Caco-2 (cell line): ENCODE results near the gene PMF1. TPM values are rescaled to one million over a fixed set of nuclear protein-coding genes. Genes with fewer than 3 reads are reported as not detected.
"Not testable (repeated sequence)": the region's sequence is repeated elsewhere in the genome, so short reads cannot be mapped to it uniquely, and the experiment has no call there.

Experiments used
- BruUV-seq: library from RNA; stranded (reverse); fragments of 400-500 nt; replicated peaks from 2 replicates; lab custom pipeline; 2021; lab: Mats Ljungman, UMichigan
- CTCF ChIA-PET: fragments of 300-600 bp; sonication (Branson Sonifier 250); formaldehyde crosslinking; loops from one replicate; lab custom pipeline; 2022; ENCODE audit warnings: antibody characterized with exemption; lab: Charles Lee
- POLR2A ChIA-PET: fragments of 300-600 bp; sonication (Branson Sonifier 250); formaldehyde crosslinking; loops from one replicate; lab custom pipeline; 2022; ENCODE audit warnings: antibody characterized with exemption; lab: Charles Lee
- DNase-seq, 2 experiments: peaks; one replicate each; pipeline versions ENCODE4 v3.0.0 to v3.0.0-alpha.2; 2020 to 2022
- H3K27me3 ChIP-seq: replicated peaks from 2 replicates; pipeline ENCODE4 v1.6.0; 2011; ENCODE audit warnings: low read length; ENCODE audit not compliant: control insufficient read depth, insufficient read depth
- H3K36me3 ChIP-seq: 2 replicates; pipeline ENCODE4 v1.5.1; 2011; ENCODE audit warnings: low read length; ENCODE audit not compliant: control insufficient read depth, insufficient read depth
- H3K4me1 ChIP-seq: fragments of 250-450 bp; sonication (Bioruptor Pico); 2 replicates; pipeline ENCODE4 v1.5.1; 2020; ENCODE audit warnings: mild to moderate bottlenecking
- H3K4me3 ChIP-seq: 2 replicates; pipeline ENCODE4 v1.5.1; 2011; ENCODE audit warnings: low read depth, mild to moderate bottlenecking, control low read depth, low read length
- H3K9me3 ChIP-seq: fragments of 250-450 bp; sonication (Bioruptor Pico); 2 replicates; pipeline ENCODE4 v1.5.1; 2020; ENCODE audit warnings: mild to moderate bottlenecking, moderate library complexity
- H3K27ac Mint-ChIP-seq: one replicate; pipeline ENCODE4 v1.8.0; 2022; ENCODE audit warnings: mixed read lengths; ENCODE audit not compliant: unreplicated experiment
- H3K27me3 Mint-ChIP-seq: one replicate; pipeline ENCODE4 v1.8.0; 2022; ENCODE audit warnings: mixed read lengths; ENCODE audit not compliant: insufficient read depth, unreplicated experiment
- H3K36me3 Mint-ChIP-seq: one replicate; pipeline ENCODE4 v1.8.0; 2022; ENCODE audit warnings: mild to moderate bottlenecking, mixed read lengths; ENCODE audit not compliant: insufficient read depth, unreplicated experiment
- H3K4me1 Mint-ChIP-seq: one replicate; pipeline ENCODE4 v1.8.0; 2022; ENCODE audit warnings: low read depth, mixed read lengths; ENCODE audit not compliant: unreplicated experiment
- H3K4me3 Mint-ChIP-seq: one replicate; pipeline ENCODE4 v1.8.0; 2022; ENCODE audit warnings: mild to moderate bottlenecking, moderate library complexity, mixed read lengths; ENCODE audit not compliant: unreplicated experiment
- H3K9me3 Mint-ChIP-seq: one replicate; pipeline ENCODE4 v1.8.0; 2022; ENCODE audit warnings: mixed read lengths; ENCODE audit not compliant: unreplicated experiment
- intact Hi-C: fragments of 100-400 bp; cut with micrococcal nuclease; formaldehyde crosslinking; loops from one replicate; pipeline ENCODE4 v1.10.0; 2022; ENCODE audit not compliant: unreplicated experiment
- total RNA-seq: library from RNA; stranded (reverse); gene quantifications from 2 replicates; pipeline ENCODE4 v1.2.3, GENCODE V29; 2022
- TF ChIP-seq, protein P1 (sequence below), 2 experiments: fragments of 200-600 bp in 1 of 2; IDR thresholded peaks; 1 replicate in 1 of 2; 2 replicates in 1 of 2; pipeline versions ENCODE4 v1.5.1 to v1.8.0; 2011 to 2022; ENCODE audit warnings: antibody characterized with exemption in 1 of 2, control low read depth in 1 of 2, inconsistent platforms in 1 of 2, low read depth in 1 of 2, low read length in 1 of 2, mild to moderate bottlenecking in 1 of 2, moderate library complexity in 1 of 2; ENCODE audit not compliant: insufficient read depth in 1 of 2, severe bottlenecking in 1 of 2, unreplicated experiment in 1 of 2

Gene PMF1
- total RNA-seq, 1 experiment from 2014 or later, result 90.2 TPM

DNA sequence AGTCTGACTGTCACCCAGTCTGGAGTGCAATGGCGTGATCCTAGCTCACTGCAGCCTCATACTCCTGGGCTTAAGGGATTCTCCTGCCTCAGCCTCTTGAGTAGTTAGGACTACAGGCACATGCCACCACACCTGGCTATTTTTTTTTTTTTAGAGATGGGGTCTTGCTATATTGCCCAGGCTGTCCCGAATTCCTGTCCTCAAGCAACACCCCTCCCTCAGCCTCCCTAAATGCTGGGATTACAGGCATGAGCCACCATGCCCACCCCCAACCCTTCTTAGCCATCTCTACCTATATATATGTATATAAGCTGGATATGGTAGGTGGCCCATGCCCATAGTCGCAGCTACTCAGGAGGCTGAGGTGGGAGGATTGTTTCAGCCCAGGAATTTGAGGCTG, 32.3 kb upstream of the PMF1 start:
- peaks cover 34% of the 10 kb centered on the region for H3K36me3 Mint-ChIP-seq
- H3K4me3 Mint-ChIP-seq, result no peak overlapping the region
- peak overlapping the region; percentile 87 for H3K27ac Mint-ChIP-seq
- Histone ChIP-seq H3K27me3 (no peaks in the 10 kb centered on the region), H3K4me1 (peaks cover 72% of the 10 kb centered on the region), H3K4me3 (peak overlapping the region; percentile 19; the same call in 1 of the 2 replicates), H3K36me3 (no peaks in the 10 kb centered on the region), H3K9me3 (peaks cover 4% of the 10 kb centered on the region; the same call in 1 of the 2 replicates)
- BruUV-seq, result no TSS peak
- intact Hi-C loops, result loop anchor here (2.0 kb wide), 1 partner anchor 32 kb away; the partner anchor contains the start of gene PMF1
- POLR2A ChIA-PET, result interaction anchor here (0.6 to 0.7 kb wide), 2 partner anchors 70 to 277 kb away, joined by 3 to 4 read pairs; no protein-coding TSS in a partner anchor
- no peaks in the 10 kb centered on the region for H3K27me3 Mint-ChIP-seq
- no peak for DNase-seq
- H3K4me1 Mint-ChIP-seq, result peaks cover 36% of the 10 kb centered on the region
- CTCF ChIA-PET, result interaction anchor here (1.0 kb wide), 1 partner anchor 44 kb away, joined by 6 read pairs; no protein-coding TSS in a partner anchor
- no peaks in the 10 kb centered on the region for H3K9me3 Mint-ChIP-seq
- TF ChIP-seq, protein P1, sequence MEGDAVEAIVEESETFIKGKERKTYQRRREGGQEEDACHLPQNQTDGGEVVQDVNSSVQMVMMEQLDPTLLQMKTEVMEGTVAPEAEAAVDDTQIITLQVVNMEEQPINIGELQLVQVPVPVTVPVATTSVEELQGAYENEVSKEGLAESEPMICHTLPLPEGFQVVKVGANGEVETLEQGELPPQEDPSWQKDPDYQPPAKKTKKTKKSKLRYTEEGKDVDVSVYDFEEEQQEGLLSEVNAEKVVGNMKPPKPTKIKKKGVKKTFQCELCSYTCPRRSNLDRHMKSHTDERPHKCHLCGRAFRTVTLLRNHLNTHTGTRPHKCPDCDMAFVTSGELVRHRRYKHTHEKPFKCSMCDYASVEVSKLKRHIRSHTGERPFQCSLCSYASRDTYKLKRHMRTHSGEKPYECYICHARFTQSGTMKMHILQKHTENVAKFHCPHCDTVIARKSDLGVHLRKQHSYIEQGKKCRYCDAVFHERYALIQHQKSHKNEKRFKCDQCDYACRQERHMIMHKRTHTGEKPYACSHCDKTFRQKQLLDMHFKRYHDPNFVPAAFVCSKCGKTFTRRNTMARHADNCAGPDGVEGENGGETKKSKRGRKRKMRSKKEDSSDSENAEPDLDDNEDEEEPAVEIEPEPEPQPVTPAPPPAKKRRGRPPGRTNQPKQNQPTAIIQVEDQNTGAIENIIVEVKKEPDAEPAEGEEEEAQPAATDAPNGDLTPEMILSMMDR (IDR thresholded peaks at IDR 0.05; ENCODE audit: insufficient read depth in 1 of 2, low read depth in 1 of 2, low read length in 1 of 2, severe bottlenecking in 1 of 2, unreplicated experiment in 1 of 2), result no peak

DNA sequence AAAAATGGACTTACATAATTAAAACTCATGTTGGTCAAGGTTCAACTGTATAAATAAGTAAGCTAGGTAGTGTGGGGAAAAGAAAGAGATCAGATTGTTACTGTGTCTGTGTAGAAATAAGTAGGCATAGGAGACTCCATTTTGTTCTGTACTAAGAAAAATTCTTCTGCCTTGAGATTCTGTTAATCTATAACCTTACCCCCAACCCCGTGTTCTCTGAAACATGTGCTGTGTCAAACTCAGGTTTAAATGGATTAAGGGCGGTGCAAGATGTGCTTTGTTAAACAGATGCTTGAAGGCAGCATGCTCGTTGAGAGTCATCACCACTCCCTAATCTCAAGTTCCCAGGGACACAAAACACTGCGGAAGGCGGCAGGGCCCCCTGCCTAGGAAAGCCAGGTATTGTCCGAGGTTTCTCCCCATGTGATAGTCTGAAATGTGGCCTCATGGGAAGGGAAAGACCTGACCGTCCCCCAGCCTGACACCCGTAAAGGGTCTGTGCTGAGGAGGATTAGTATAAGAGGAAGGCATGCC, 31.3 kb upstream of the PMF1 start:
- Mint-ChIP-seq H3K27ac (peak overlapping the region; percentile 87), H3K4me3 (peak overlapping the region; percentile 58), H3K36me3 (peaks cover 43% of the 10 kb centered on the region), H3K4me1 (peaks cover 36% of the 10 kb centered on the region)
- H3K4me1 ChIP-seq, result peaks cover 82% of the 10 kb centered on the region
- intact Hi-C loops, result loop anchor here (1.0 to 2.0 kb wide), 3 partner anchors 31 to 44 kb away; partner anchors contain the start of gene PMF1
- POLR2A ChIA-PET, result interaction anchor here (0.7 kb wide), 1 partner anchor 747 kb away, joined by 4 read pairs; no protein-coding TSS in a partner anchor
- CTCF ChIA-PET, H3K4me3 ChIP-seq, H3K27me3 Mint-ChIP-seq, H3K36me3 ChIP-seq, H3K9me3 Mint-ChIP-seq, H3K27me3 ChIP-seq: not testable (repeated sequence)
- H3K9me3 ChIP-seq, result peaks cover 13% of the 10 kb centered on the region
- DNase-seq, result peak; percentile 91 to 94
- BruUV-seq, result TSS peak; percentile 48

DNA sequence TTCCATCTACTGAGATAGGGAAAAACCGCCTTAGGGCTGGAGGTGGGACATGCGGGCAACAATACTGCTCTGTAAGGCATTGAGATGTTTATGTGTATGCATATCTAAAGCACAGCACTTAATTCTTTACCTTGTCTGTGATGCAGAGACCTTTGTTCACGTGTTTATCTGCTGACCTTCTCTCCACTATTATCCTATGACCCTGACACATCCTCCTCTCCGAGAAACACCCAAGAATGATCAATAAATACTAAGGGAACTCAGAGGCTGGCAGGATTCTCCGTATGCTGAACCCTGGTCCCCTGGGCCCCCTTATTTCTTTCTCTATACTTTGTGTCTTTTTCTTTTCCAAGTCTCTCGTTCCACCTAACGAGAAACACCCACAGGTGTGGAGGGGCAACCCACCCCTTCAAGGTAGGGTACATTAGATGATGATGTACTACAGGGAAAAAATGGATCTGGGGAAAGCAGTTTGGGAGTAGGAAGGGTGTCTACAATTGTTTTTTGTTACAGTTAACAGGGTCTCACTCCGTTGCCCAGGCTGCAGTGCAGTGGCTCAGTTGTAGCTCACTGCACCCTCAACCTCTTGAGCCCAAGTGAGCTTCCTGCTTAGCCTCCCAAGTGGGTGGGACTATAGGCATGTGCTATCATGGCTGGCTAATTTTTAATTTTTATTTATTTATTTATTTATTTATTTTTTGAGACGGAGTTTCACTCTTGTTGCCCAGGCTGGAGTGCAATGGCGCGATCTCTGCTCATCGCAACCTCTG, 30.6 kb upstream of the PMF1 start:
- peak; percentile 43 to 55 for DNase-seq
- H3K27me3 ChIP-seq, H3K27me3 Mint-ChIP-seq, intact Hi-C loops, H3K9me3 Mint-ChIP-seq, H3K36me3 ChIP-seq: not testable (repeated sequence)
- peak overlapping the region; percentile 58 for H3K4me3 Mint-ChIP-seq
- Histone ChIP-seq H3K4me3 (peak overlapping the region; percentile 17; the same call in 1 of the 2 replicates), H3K4me1 (peaks cover 87% of the 10 kb centered on the region), H3K9me3 (peaks cover 20% of the 10 kb centered on the region)
- ChIA-PET POLR2A (interaction anchor here (0.7 to 1.0 kb wide), 3 partner anchors 10 to 43 kb away, joined by 3 to 4 read pairs (median 4); partner anchors contain the start of gene SLC25A44), CTCF (interaction anchor here (2.5 kb wide), 1 partner anchor 43 kb away, joined by 9 read pairs; no protein-coding TSS in a partner anchor)
- H3K27ac Mint-ChIP-seq, result peak overlapping the region; percentile 87
- TSS peak; percentile 21 for BruUV-seq
- H3K4me1 Mint-ChIP-seq, result peaks cover 34% of the 10 kb centered on the region
- H3K36me3 Mint-ChIP-seq, result peaks cover 48% of the 10 kb centered on the region

DNA sequence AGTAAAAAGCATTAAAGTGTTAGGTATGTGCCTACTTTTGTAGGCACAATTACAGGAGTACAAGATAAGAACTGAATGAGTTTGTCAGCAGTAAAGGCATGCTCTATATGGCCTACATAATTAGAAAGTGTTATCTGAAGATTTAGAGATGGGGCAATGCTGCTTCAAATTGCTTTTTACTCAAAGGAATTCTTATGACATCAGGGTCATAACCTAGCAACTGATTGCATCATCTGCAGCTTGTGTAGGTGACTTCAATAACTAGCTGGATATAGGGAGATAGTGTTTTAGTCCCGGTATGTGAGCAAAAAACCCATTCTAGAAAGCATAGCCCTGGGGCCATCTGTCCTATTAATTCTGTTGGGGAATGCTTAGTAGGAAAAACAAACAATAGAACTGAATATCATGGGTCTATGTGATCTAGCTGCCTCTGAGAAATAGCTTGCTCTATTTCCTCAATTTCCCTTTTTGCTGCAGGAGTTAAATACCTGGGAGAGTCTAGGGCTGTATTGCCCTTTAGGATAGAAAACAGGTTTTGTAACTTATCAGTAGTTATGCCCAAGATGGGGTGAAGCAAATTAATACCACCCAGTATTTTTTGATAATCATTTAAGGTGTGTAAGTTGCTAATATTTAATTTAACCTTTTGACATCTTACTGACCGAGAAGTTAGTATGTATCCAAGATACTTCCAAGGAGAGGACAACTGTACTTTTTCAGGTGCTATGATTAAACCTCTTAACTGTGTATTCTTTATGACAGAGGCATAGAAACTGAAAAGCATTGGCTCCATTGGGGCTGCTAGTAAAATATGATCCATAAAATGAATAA, 26.2 kb upstream of the PMF1 start:
- H3K36me3 Mint-ChIP-seq, result peaks cover 75% of the 10 kb centered on the region
- DNase-seq, result peak; percentile 55 to 62
- peaks cover 25% of the 10 kb centered on the region for H3K4me1 Mint-ChIP-seq
- H3K36me3 ChIP-seq, intact Hi-C loops, H3K4me3 ChIP-seq, H3K27me3 Mint-ChIP-seq, POLR2A ChIA-PET, BruUV-seq, H3K4me3 Mint-ChIP-seq, H3K9me3 Mint-ChIP-seq, H3K27me3 ChIP-seq: not testable (repeated sequence)
- H3K9me3 ChIP-seq, result peaks cover 36% of the 10 kb centered on the region
- CTCF ChIA-PET, result interaction anchor here (2.2 kb wide), 1 partner anchor 38 kb away, joined by 6 read pairs; no protein-coding TSS in a partner anchor
- peaks cover 51% of the 10 kb centered on the region for H3K4me1 ChIP-seq
- peak overlapping the region; percentile 87 for H3K27ac Mint-ChIP-seq

DNA sequence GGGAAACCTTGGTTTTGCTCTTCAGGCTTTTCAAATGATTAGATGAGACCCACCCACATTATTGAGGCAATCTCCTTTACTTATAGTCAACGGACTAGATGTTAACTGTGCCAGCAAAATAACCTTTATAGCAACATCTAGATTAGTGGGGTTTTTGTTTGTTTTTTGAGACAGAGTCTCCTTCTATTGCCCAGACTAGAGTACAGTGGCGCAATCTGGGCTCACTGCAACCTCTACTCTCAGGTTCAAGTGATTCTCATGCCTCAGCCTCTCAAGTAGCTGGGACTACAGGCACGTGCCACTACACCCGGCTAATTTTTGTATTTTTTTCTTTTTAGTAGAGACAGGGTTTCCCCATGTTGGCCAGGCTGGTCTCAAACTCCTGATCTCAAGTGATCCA, 22.5 kb upstream of the PMF1 start:
- H3K27me3 Mint-ChIP-seq, intact Hi-C loops, POLR2A ChIA-PET, H3K36me3 ChIP-seq, DNase-seq, H3K27ac Mint-ChIP-seq, BruUV-seq, H3K4me3 ChIP-seq, CTCF ChIA-PET, H3K27me3 ChIP-seq, H3K4me3 Mint-ChIP-seq: not testable (repeated sequence)
- Mint-ChIP-seq H3K4me1 (peaks cover 23% of the 10 kb centered on the region), H3K9me3 (peaks cover 20% of the 10 kb centered on the region), H3K36me3 (peaks cover 64% of the 10 kb centered on the region)
- Histone ChIP-seq H3K9me3 (peaks cover 33% of the 10 kb centered on the region), H3K4me1 (peaks cover 25% of the 10 kb centered on the region)
